HCT116 (cell line): ENCODE measurements around the gene TCEAL6. TPM values are rescaled to one million over a fixed set of nuclear protein-coding genes. Genes with fewer than 3 reads are reported as not detected.
"Not testable (repeated sequence)": the region's sequence is repeated elsewhere in the genome, so short reads cannot be mapped to it uniquely, and the experiment has no call there.

ENCODE experiments used
- ATAC-seq: fragments of 200-7000 bp; cut with Tn5 transposase; 2 replicates; pipeline ENCODE4 v1.9.1; 2020; ENCODE audit warnings: mild to moderate bottlenecking, moderate library complexity
- BruUV-seq: library from RNA; stranded (reverse); fragments of 400-500 nt; replicated peaks from 2 replicates; lab custom pipeline; 2021; lab: Mats Ljungman, UMichigan
- CTCF ChIA-PET: fragments of 300-600 bp; sonication (Branson Sonifier 250); formaldehyde crosslinking; loops from one replicate; lab custom pipeline; 2021; ENCODE audit warnings: antibody characterized with exemption; lab: Charles Lee
- POLR2A ChIA-PET: fragments of 300-600, 350-600 bp; sonication (Branson Sonifier 250); formaldehyde crosslinking; loops from one replicate; lab custom pipeline; 2021; ENCODE audit warnings: antibody characterized with exemption; lab: Charles Lee
- RAD21 ChIA-PET, 2 experiments: fragments of 300-600 bp; sonication (Branson Sonifier 250); formaldehyde crosslinking; loops; one replicate each; lab custom pipeline; 2023; ENCODE audit warnings: low total read pairs in 2 of 2; ENCODE audit not compliant: uncharacterized antibody in 2 of 2, unreplicated experiment in 2 of 2, low non-redundant PET in 1 of 2; lab: Charles Lee
- DNase-seq: peaks from one replicate; pipeline ENCODE4 v3.0.0-alpha.2; 2010; ENCODE audit warnings: low read depth, low spot score
- H2AFZ ChIP-seq: fragments of 200-600 bp; shearing (Covaris generic), sonication (generic); 2 replicates; pipeline ENCODE4 v1.6.1; 2017; ENCODE audit warnings: low read depth, mixed run types, mixed read lengths, antibody characterized with exemption, low read length; ENCODE audit not compliant: poor library complexity, severe bottlenecking
- H3K27ac ChIP-seq: 2 replicates; pipeline ENCODE4 v1.5.1; 2012; ENCODE audit warnings: low read depth, low read length
- H3K27me3 ChIP-seq: fragments of 200-600 bp; sonication (generic); 2 replicates; pipeline ENCODE4 v1.6.1; 2016; ENCODE audit warnings: mixed run types, low read length, mixed read lengths; ENCODE audit not compliant: insufficient read depth
- H3K36me3 ChIP-seq, 2 experiments: fragments of 200-500 bp in 1 of 2; fragments of 200-600 bp in 1 of 2; sonication (Bioruptor generic) in 1 of 2; sonication (generic) in 1 of 2; 2 replicates each; pipeline versions ENCODE4 v1.5.1 to v1.6.1; 2014 to 2016; ENCODE audit warnings: low read length in 2 of 2, inconsistent platforms in 1 of 2, mixed read lengths in 1 of 2, mixed run types in 1 of 2; ENCODE audit not compliant: insufficient read depth in 2 of 2, control insufficient read depth in 1 of 2
- H3K4me1 ChIP-seq, 2 experiments: fragments of 200-600 bp in 1 of 2; sonication (generic) in 1 of 2; 2 replicates each; pipeline versions ENCODE4 v1.5.1 to v1.6.1; 2012 to 2017; ENCODE audit warnings: low read length in 2 of 2, inconsistent platforms in 1 of 2, mild to moderate bottlenecking in 1 of 2, mixed read lengths in 1 of 2, mixed run types in 1 of 2, moderate library complexity in 1 of 2; ENCODE audit not compliant: insufficient read depth in 2 of 2, control insufficient read depth in 1 of 2
- H3K4me2 ChIP-seq: fragments of 200-600 bp; sonication (generic); 2 replicates; pipeline ENCODE4 v1.6.1; 2017; ENCODE audit warnings: mixed run types, low read length, mixed read lengths
- H3K4me3 ChIP-seq, 2 experiments: fragments of 200-600 bp in 1 of 2; sonication (generic) in 1 of 2; replicated peaks in 1 of 2; 2 replicates each; pipeline ENCODE4 v1.5.1; 2011 to 2016; ENCODE audit warnings: low read length in 2 of 2, control low read depth in 1 of 2, low read depth in 1 of 2, mild to moderate bottlenecking in 1 of 2, mixed read lengths in 1 of 2, mixed run types in 1 of 2
- H3K79me2 ChIP-seq: fragments of 200-600 bp; sonication (generic); 2 replicates; pipeline ENCODE4 v1.6.1; 2017; ENCODE audit warnings: mild to moderate bottlenecking, mixed run types, low read length, moderate library complexity, mixed read lengths; ENCODE audit not compliant: insufficient read depth
- H3K9ac ChIP-seq: fragments of 200-600 bp; sonication (generic); 2 replicates; pipeline ENCODE4 v1.6.1; 2016; ENCODE audit warnings: low read length, mixed read lengths
- H3K9me2 ChIP-seq: fragments of 200-600 bp; sonication (generic), shearing (Covaris generic); 2 replicates; pipeline ENCODE4 v1.6.1; 2017; ENCODE audit warnings: mixed run types, mild to moderate bottlenecking, moderate library complexity; ENCODE audit not compliant: insufficient read depth
- H3K9me3 ChIP-seq, 2 experiments: fragments of 200-500 bp in 1 of 2; fragments of 200-600 bp in 1 of 2; sonication (Bioruptor generic) in 1 of 2; sonication (generic) in 1 of 2; 2 replicates each; pipeline ENCODE4 v1.6.1; 2014 to 2017; ENCODE audit warnings: low read length in 2 of 2, mixed read lengths in 2 of 2, inconsistent platforms in 1 of 2, low read depth in 1 of 2, mild to moderate bottlenecking in 1 of 2, mixed run types in 1 of 2, moderate library complexity in 1 of 2; ENCODE audit not compliant: control insufficient read depth in 1 of 2, insufficient read depth in 1 of 2
- H4K20me1 ChIP-seq: fragments of 200-600 bp; sonication (generic), shearing (Covaris generic); 2 replicates; pipeline ENCODE4 v1.6.1; 2017; ENCODE audit warnings: mixed run types, mild to moderate bottlenecking, moderate library complexity; ENCODE audit not compliant: insufficient read depth
- CEBPB ChIP-seq: IDR thresholded peaks from 2 replicates; pipeline ENCODE4 v1.6.1; 2012; ENCODE audit warnings: low read depth
- CTCF ChIP-seq, 3 experiments: fragments of 200-600 bp in 1 of 3; sonication (generic) in 1 of 3; IDR thresholded peaks in 2 of 3; conservative IDR thresholded peaks in 1 of 3; 2 replicates each; pipeline ENCODE4 v1.5.1; 2012 to 2017; ENCODE audit warnings: low read depth in 2 of 3, low read length in 2 of 3, antibody characterized with exemption in 1 of 3, borderline replicate concordance in 1 of 3, control low read depth in 1 of 3, mild to moderate bottlenecking in 1 of 3, mixed read lengths in 1 of 3, mixed run types in 1 of 3, moderate library complexity in 1 of 3; ENCODE audit not compliant: insufficient read depth in 1 of 3
- EGR1 ChIP-seq: IDR thresholded peaks from 2 replicates; pipeline ENCODE4 v1.6.1; 2012; ENCODE audit warnings: low read depth
- POLR2A ChIP-seq: IDR thresholded peaks from 2 replicates; pipeline ENCODE4 v1.7.0; 2011; ENCODE audit warnings: borderline replicate concordance; ENCODE audit not compliant: insufficient read depth, insufficient read length; ENCODE audit errors: extremely low read depth
- SIN3A ChIP-seq: IDR thresholded peaks from 2 replicates; pipeline ENCODE4 v1.6.1; 2012; ENCODE audit warnings: low read depth
- SRF ChIP-seq: IDR thresholded peaks from 2 replicates; pipeline ENCODE4 v1.6.1; 2012; ENCODE audit warnings: low read depth
- TCF7L2 ChIP-seq: IDR thresholded peaks from 2 replicates; pipeline ENCODE4 v1.7.0; 2011; ENCODE audit warnings: borderline replicate concordance, inconsistent platforms; ENCODE audit not compliant: insufficient read depth, insufficient read length; ENCODE audit errors: extremely low read depth
- YY1 ChIP-seq: IDR thresholded peaks from 2 replicates; pipeline ENCODE4 v1.6.1; 2011; ENCODE audit warnings: low read length, low read depth, moderate library complexity, mild to moderate bottlenecking; ENCODE audit not compliant: insufficient replicate concordance; ENCODE audit errors: extremely low read depth
- intact Hi-C: fragments of 100-400 bp; cut with micrococcal nuclease; formaldehyde crosslinking; loops from 2 replicates; pipeline ENCODE4 v1.10.0; 2022
- total RNA-seq: library from RNA; stranded (reverse); gene quantifications from one replicate; pipeline ENCODE4 v1.2.1, GENCODE V29; 2021; ENCODE audit not compliant: unreplicated experiment

TCEAL6 gene
- total RNA-seq, 1 experiment from 2014 or later: not detected

- TF ChIP-seq CTCF (IDR thresholded peaks at IDR 0.05 in 2 of 3, conservative IDR thresholded peaks at IDR 0.05 in 1 of 3; ENCODE audit: borderline replicate concordance in 1 of 3, insufficient read depth in 1 of 3, low read depth in 2 of 3, low read length in 2 of 3) (no peak), POLR2A (no peak), EGR1 (no peak), SIN3A (no peak), TCF7L2 (no peak), YY1 (no peak), SRF (no peak), CEBPB (no peak)
Observed at GRCh38 chrX:102126863-102127262, 15.4 kb downstream of the TCEAL6 start (continued).

- H3K9me3 ChIP-seq, RAD21 ChIA-PET, CTCF ChIA-PET, DNase-seq, H3K79me2 ChIP-seq, intact Hi-C loops, ATAC-seq, H2AFZ ChIP-seq, H3K27ac ChIP-seq, H3K4me1 ChIP-seq, H4K20me1 ChIP-seq, H3K36me3 ChIP-seq, POLR2A ChIA-PET, H3K9ac ChIP-seq, H3K4me3 ChIP-seq, BruUV-seq, H3K27me3 ChIP-seq, H3K9me2 ChIP-seq, H3K4me2 ChIP-seq: not testable (repeated sequence)
Observed at GRCh38 chrX:102126080-102126818, 16.0 kb downstream of the TCEAL6 start.

GRCh38 chrX:102125436-102125835 is 16.8 kb downstream of the TCEAL6 start, which contains the start of gene TCEAL2:
TCEAL2 (plus strand) TSS chrX:102125679; CDS start chrX:102126831, 1,152 bp downstream.
- POLR2A ChIA-PET, RAD21 ChIA-PET: not testable (repeated sequence)

GRCh38 chrX:102125014-102125413 is 17.3 kb downstream of the TCEAL6 start:
- H3K9me2 ChIP-seq, H3K9me3 ChIP-seq, CTCF ChIA-PET, H4K20me1 ChIP-seq, RAD21 ChIA-PET, H2AFZ ChIP-seq, H3K4me1 ChIP-seq, H3K79me2 ChIP-seq, H3K9ac ChIP-seq, ATAC-seq, POLR2A ChIA-PET, intact Hi-C loops, H3K4me3 ChIP-seq, DNase-seq, H3K27me3 ChIP-seq, H3K36me3 ChIP-seq, BruUV-seq, H3K4me2 ChIP-seq, H3K27ac ChIP-seq: not testable (repeated sequence)

More at GRCh38 chrX:102125436-102125835, 16.8 kb downstream of the TCEAL6 start, which contains the start of gene TCEAL2:
- H3K4me2 ChIP-seq, H3K9me2 ChIP-seq, H3K27me3 ChIP-seq, H3K36me3 ChIP-seq, H4K20me1 ChIP-seq, H3K9ac ChIP-seq, ATAC-seq, H3K9me3 ChIP-seq, H3K27ac ChIP-seq, intact Hi-C loops, H3K79me2 ChIP-seq, CTCF ChIA-PET, BruUV-seq, H3K4me1 ChIP-seq, DNase-seq, H3K4me3 ChIP-seq, H2AFZ ChIP-seq: not testable (repeated sequence)
